GM21367 (cell line): ENCODE data around the gene PRRG3.

ENCODE experiments used
- ATAC-seq: cut with Tn5 transposase; IDR thresholded peaks from one replicate; pipeline ENCODE4 v1.9.1; 2021; ENCODE audit not compliant: unreplicated experiment

Gene PRRG3

GRCh38 chrX:151704041-151704663, 8.9 kb downstream of the PRRG3 start:
- ATAC-seq, result no peak

- no peak for ATAC-seq
These were observed 13.6 kb downstream of the PRRG3 start for GRCh38 chrX:151708821-151709220.

GRCh38 chrX:151710457-151710856, 15.2 kb downstream of the PRRG3 start:
- no peak for ATAC-seq

- no peak for ATAC-seq
These were observed 15.9 kb downstream of the PRRG3 start for GRCh38 chrX:151711154-151711553.

- ATAC-seq, result no peak
These were observed 16.5 kb downstream of the PRRG3 start for GRCh38 chrX:151711787-151712186.

GRCh38 chrX:151712253-151712652, 17.0 kb downstream of the PRRG3 start:
- ATAC-seq, result no peak

- ATAC-seq, result no peak
These were observed 18.6 kb downstream of the PRRG3 start for GRCh38 chrX:151713849-151714248.

GRCh38 chrX:151714362-151714761, 19.1 kb downstream of the PRRG3 start:
- no peak for ATAC-seq

GRCh38 chrX:151715752-151716151, 20.5 kb downstream of the PRRG3 start, which contains the start of gene FATE1:
TSS of gene FATE1 (plus strand) at chrX:151716035. CDS start at chrX:151716120, 85 bp downstream.
- no peak for ATAC-seq

- no peak for ATAC-seq
These were observed 27.1 kb downstream of the PRRG3 start for GRCh38 chrX:151722241-151722846.

GRCh38 chrX:151723156-151723760, 28.0 kb downstream of the PRRG3 start:
- ATAC-seq, result no peak

- no peak for ATAC-seq
These were observed 29.5 kb downstream of the PRRG3 start for GRCh38 chrX:151724563-151725337.

GRCh38 chrX:151725338-151725614, 30.0 kb downstream of the PRRG3 start:
- no peak for ATAC-seq

GRCh38 chrX:151726751-151727150, 31.5 kb downstream of the PRRG3 start:
- ATAC-seq, result no peak

GRCh38 chrX:151727346-151727745, 32.1 kb downstream of the PRRG3 start:
- ATAC-seq, result no peak

GRCh38 chrX:151729056-151729725, 33.9 kb downstream of the PRRG3 start:
- ATAC-seq, result no peak

GRCh38 chrX:151734446-151734845, 39.2 kb downstream of the PRRG3 start, which contains the start of gene CNGA2:
TSS of gene CNGA2 (plus strand) at chrX:151734746. CDS start at chrX:151738484, 3,738 bp downstream.
- ATAC-seq, result no peak

- no peak for ATAC-seq
These were observed 40.0 kb downstream of the PRRG3 start for GRCh38 chrX:151735219-151735618.

GRCh38 chrX:151736685-151737084, 41.4 kb downstream of the PRRG3 start:
- no peak for ATAC-seq

GRCh38 chrX:151737494-151737893, 42.2 kb downstream of the PRRG3 start:
- ATAC-seq, result no peak

GRCh38 chrX:151738751-151739150, 43.5 kb downstream of the PRRG3 start:
- ATAC-seq, result no peak
